NCI-H69 (cell line): ENCODE data around the gene MAPRE3.

ENCODE experiments used
- DNase-seq: peaks from one replicate; lab custom pipeline; 2025; lab: John Stamatoyannopoulos, UW

Gene MAPRE3

GRCh38 chr2:27014771-27015433 is 44.5 kb downstream of the MAPRE3 start:
- no peak for DNase-seq

GRCh38 chr2:27016801-27017325 is 46.4 kb downstream of the MAPRE3 start:
- peak; percentile 74 for DNase-seq

- DNase-seq, result no peak
Measured at GRCh38 chr2:27018142-27018541, 47.7 kb downstream of the MAPRE3 start.

GRCh38 chr2:27019459-27019858 is 49.0 kb downstream of the MAPRE3 start:
- DNase-seq, result no peak

GRCh38 chr2:27019931-27020855 is 49.8 kb downstream of the MAPRE3 start:
- DNase-seq, result no peak

GRCh38 chr2:27021253-27022049 is 51.0 kb downstream of the MAPRE3 start:
- no peak for DNase-seq

GRCh38 chr2:27023740-27024139 is 53.3 kb downstream of the MAPRE3 start:
- DNase-seq, result no peak

GRCh38 chr2:27024188-27024587 is 53.8 kb downstream of the MAPRE3 start:
- no peak for DNase-seq

GRCh38 chr2:27024812-27025211 is 54.4 kb downstream of the MAPRE3 start:
- no peak for DNase-seq

- DNase-seq, result no peak
Measured at GRCh38 chr2:27025281-27025800, 54.9 kb downstream of the MAPRE3 start.

GRCh38 chr2:27025861-27026851 is 55.7 kb downstream of the MAPRE3 start:
- no peak for DNase-seq

- no peak for DNase-seq
Measured at GRCh38 chr2:27027211-27027651, 56.8 kb downstream of the MAPRE3 start.

- no peak for DNase-seq
Measured at GRCh38 chr2:27029051-27029450, 58.6 kb downstream of the MAPRE3 start.

- peak; percentile 93 for DNase-seq
Measured at GRCh38 chr2:27032495-27033252, 62.2 kb downstream of the MAPRE3 start, which contains the start of gene TMEM214. TSS of gene TMEM214 (plus strand) at chr2:27032965. CDS start at chr2:27033016, 51 bp downstream.

- no peak for DNase-seq
Measured at GRCh38 chr2:27033253-27033852, 62.9 kb downstream of the MAPRE3 start.

GRCh38 chr2:27038012-27038411 is 67.6 kb downstream of the MAPRE3 start:
- DNase-seq, result no peak

GRCh38 chr2:27038631-27039339 is 68.3 kb downstream of the MAPRE3 start:
- no peak for DNase-seq

- DNase-seq, result no peak
Measured at GRCh38 chr2:27039426-27039825, 69.0 kb downstream of the MAPRE3 start.

GRCh38 chr2:27039871-27040270 is 69.4 kb downstream of the MAPRE3 start:
- no peak for DNase-seq
